HG03432 (cell line): ENCODE measurements around the gene TAS1R1.
A peak's percentile ranks its signal among the peaks of the same experiment; 100 is the strongest.

Experiments
- ATAC-seq: cut with Tn5 transposase; IDR thresholded peaks from one replicate; pipeline ENCODE4 v1.9.1; 2021; ENCODE audit warnings: mild to moderate bottlenecking, moderate library complexity; ENCODE audit not compliant: unreplicated experiment

Gene TAS1R1

DNA sequence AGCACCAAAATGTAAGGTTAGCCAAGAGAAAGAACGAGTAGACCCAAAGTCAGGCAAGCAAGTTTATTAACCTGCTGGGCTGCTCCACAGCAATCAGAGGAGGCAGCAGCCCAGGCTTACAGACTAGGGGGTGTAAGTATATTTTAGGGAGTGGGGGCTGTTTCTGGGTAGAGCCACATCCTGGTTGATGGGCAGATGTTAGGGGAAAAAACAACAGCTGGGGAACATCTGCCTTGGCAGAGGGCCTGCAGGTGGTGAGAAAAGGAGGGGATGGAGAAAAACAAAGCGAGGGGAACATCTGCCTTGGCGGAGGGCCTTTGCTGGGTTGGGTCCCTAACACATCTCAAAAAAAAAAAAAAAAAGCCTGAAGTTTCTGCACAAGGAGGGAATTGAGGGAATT is 15.0 kb downstream of the TAS1R1 start:
- no peak for ATAC-seq

- ATAC-seq = no peak
Observed at GRCh38 chr1:6570987-6571386, 15.9 kb downstream of the TAS1R1 start.

DNA sequence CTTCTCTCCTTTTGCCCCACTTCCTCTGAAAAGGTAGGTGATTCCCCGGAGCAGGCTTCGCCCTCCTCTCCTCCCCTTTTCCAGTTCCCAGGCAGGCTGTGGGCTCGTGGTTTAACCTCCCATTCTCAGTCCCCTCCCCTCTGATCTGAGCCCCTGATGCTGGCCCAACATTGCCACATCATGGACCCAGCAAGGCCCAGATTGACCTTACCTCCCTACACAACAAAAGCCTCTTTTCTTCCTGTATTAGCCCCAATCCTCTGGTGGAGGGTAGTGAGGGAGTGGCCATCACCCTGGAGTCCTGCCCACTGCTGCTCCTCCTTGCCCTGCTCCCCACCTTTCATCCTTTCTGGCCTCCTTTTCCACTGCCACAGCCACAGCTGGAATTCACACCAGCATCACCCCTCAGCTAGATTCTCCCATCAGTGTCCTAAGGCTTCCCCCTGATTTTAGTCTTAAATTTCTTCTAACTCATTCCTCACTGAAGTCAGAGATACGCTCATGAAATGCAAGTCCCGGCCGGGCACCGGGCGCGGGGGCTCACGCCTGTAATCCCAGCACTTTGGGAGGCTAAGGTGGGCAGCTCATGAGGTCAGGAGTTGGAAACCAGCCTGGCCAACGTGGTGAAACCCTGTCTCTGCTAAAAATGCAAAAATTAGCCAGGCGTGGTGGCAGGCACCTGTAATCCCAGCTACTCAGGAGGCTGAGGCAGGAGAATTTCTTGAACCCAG is 17.7 kb downstream of the TAS1R1 start:
- ATAC-seq = no peak

- ATAC-seq = no peak
Observed at GRCh38 chr1:6574025-6574620, 19.0 kb downstream of the TAS1R1 start.

DNA sequence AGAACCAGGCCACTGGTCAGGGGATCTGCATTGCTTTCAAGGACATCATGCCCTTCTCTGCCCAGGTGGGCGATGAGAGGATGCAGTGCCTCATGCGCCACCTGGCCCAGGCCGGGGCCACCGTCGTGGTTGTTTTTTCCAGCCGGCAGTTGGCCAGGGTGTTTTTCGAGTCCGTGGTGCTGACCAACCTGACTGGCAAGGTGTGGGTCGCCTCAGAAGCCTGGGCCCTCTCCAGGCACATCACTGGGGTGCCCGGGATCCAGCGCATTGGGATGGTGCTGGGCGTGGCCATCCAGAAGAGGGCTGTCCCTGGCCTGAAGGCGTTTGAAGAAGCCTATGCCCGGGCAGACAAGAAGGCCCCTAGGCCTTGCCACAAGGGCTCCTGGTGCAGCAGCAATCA is 19.7 kb downstream of the TAS1R1 start:
- no peak for ATAC-seq

DNA sequence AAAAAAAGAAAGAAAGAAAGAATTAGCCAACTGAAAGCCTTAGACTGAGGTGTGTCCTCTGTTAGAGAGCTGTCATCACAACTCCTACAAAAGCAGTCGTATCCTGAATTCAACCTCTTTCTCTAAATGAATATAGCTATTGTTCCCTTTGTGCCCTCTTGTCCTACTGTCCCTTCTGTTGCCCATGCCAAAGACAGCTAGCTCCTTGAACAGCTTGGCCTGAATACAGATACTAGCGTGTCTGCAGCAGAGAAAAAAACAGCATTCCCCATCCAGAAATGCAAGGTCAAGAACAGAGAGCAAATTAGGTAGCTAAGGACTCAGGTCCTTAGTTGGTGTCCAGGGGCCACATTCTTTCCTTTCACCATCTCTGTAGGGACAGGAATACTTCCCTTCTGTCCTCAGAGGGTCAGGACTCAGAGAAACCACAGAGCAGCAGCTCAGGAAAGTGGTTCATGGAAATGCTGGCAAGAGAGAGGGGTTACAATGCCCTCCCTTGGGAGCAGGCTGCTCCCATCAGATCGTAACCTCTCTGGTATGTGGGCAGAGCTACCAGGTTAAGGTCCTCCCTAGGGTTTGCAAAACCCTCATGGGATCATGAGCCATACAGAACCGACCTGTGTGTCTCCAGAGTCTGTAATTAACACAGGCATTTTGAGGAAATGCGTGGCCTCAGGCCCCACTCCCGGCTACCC is 22.9 kb downstream of the TAS1R1 start:
- no peak for ATAC-seq

- no peak for ATAC-seq
Observed at GRCh38 chr1:6578624-6579373, 23.7 kb downstream of the TAS1R1 start.

- ATAC-seq = peak; percentile 96
Observed at GRCh38 chr1:6579374-6580118, 24.4 kb downstream of the TAS1R1 start, which contains the start of gene ZBTB48. Gene ZBTB48 (plus strand): TSS chr1:6579994. CDS start chr1:6580610, 616 bp downstream.

DNA sequence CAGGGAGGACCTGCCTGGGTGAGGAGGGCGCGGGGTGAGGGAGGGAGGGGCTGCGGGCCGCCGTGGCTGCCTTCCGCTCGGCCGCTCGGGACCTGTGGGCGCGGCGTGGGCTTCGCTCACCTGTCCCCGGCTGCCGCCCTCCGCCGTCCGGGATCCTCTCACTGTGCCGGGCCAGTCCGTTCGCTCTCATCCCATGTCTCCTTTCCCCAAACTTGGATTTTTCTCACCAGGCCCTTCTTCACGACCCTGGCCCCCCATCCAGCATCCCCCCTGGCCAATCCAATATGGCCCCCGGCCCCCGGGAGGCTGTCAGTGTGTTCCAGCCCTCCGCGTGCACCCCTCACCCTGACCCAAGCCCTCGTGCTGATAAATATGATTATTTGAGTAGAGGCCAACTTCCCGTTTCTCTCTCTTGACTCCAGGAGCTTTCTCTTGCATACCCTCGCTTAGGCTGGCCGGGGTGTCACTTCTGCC is 25.0 kb downstream of the TAS1R1 start:
- no peak for ATAC-seq

DNA sequence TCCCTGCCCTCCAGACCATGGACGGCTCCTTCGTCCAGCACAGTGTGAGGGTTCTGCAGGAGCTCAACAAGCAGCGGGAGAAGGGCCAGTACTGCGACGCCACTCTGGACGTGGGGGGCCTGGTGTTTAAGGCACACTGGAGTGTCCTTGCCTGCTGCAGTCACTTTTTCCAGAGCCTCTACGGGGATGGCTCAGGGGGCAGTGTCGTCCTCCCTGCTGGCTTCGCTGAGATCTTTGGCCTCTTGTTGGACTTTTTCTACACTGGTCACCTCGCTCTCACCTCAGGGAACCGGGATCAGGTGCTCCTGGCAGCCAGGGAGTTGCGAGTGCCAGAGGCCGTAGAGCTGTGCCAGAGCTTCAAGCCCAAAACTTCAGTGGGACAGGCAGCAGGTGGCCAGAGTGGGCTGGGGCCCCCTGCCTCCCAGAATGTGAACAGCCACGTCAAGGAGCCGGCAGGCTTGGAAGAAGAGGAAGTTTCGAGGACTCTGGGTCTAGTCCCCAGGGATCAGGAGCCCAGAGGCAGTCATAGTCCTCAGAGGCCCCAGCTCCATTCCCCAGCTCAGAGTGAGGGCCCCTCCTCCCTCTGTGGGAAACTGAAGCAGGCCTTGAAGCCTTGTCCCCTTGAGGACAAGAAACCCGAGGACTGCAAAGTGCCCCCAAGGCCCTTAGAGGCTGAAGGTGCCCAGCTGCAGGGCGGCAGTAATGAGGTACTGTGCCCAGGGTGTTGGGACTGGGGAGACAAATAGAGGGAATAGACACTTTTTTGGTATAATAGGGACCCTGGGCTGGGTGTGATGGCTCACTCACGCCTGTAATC is 25.7 kb downstream of the TAS1R1 start:
- ATAC-seq = no peak

DNA sequence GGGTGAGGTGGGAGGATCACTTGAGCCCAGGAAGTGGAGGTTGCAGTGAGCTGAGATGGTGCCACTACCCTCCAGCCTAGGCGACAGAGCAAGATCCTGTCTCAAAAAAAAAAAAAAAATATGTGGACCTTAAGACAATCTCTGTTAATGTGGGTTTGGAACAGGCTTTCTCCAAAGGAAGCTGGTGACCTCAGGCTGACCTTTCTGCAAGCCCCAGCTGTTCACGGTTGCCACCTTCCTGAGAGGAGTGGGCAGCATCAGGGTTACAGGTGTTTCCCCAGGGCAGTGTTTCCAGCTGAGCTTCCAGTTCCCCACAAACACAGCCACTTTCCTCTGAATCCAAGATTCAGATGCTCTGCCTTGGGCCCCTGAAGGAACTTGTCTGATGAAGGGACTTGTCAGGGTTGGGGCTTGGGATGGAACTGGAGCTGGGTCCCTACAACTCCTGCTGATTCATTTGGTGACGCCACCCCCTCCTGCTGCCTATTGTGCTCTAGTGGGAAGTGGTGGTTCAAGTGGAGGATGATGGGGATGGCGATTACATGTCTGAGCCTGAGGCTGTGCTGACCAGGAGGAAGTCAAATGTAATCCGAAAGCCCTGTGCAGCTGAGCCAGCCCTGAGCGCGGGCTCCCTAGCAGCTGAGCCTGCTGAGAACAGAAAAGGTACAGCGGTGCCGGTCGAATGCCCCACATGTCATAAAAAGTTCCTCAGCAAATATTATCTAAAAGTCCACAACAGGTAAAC is 26.6 kb downstream of the TAS1R1 start:
- no peak for ATAC-seq

DNA sequence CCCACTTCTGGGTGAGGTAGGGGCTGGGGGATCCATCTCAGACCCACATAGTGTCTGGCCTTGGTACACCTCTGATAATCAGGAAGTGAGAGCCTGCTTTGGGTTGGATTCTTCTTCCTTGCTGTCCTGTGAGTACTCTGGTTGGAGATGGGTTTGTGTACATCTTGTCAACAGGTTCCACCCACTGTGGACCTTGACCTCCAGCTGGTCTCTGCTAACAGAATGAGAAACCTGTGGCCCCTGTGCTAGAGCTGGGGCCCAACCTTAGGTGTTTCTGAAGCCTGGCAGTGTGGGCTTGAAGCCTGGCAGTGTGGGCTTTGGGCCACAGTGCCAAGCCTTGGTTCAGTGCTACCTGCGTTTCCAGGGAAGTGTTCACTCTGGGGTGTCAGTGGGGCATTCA is 27.3 kb downstream of the TAS1R1 start:
- ATAC-seq = no peak

DNA sequence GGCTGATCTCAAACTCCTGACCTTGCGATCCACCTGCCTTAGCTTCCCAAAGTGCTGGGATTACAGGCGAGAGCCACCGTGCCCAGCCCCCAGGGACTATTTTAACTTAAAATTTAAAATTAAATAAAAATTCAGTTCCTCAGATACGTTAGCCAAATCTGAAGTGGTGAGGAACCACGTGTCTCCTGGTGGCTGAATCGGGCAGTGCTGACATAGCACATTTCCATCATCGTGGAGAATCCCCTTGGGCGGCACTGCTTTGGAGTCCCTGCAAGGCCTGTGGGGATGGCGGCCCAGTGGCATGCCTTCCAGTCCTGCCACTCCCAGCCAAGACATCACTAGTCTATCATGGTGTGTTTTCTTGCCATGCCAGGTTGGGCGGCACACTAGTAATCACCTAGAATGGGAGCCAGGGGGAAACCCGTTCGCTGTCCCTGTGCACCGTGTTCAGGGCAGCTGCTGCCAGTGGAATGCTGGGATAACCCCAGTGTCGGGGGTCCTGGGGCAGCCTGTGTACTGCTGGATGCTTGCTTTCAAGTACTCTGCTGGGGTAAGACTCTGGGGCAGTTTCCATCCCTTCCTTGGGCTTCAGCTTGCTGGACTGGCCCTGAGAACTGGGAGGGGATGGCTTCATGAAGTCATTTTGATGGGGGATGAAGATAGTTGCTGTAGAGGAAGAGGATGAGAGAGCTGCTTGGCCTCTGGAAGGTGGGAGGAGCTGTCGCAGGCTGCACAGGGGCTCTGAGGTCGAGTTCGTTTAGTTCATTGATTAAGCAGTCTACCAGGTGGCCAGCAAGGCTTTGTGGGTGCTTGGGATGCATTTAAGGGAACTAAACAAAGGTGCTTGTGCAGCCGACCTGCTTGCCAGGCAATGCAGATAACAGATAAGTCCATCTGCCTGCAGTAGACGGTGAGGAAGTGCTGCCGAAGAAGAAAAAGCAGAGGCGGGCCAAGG is 29.3 kb downstream of the TAS1R1 start:
- ATAC-seq = no peak

- no peak for ATAC-seq
Observed at GRCh38 chr1:6585081-6585722, 30.1 kb downstream of the TAS1R1 start.

DNA sequence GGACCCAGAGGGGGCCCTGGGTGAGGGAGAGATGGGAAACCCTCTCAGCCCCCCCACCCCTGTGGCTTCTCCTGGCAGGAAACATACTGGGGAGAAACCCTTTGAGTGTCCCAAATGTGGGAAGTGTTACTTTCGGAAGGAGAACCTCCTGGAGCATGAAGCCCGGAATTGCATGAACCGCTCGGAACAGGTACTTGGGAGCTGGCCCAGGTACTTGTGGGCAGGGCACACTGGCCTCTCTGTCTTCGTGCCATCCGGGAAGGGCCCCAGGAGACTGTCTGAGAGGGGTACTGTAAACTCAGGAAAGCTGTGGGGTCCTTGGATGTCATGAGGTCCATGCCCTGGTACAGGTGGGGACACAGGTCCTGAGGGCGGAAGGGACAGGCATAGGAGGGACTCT is 30.7 kb downstream of the TAS1R1 start:
- no peak for ATAC-seq

GRCh38 chr1:6586404-6586816 is 31.3 kb downstream of the TAS1R1 start:
- ATAC-seq = no peak

DNA sequence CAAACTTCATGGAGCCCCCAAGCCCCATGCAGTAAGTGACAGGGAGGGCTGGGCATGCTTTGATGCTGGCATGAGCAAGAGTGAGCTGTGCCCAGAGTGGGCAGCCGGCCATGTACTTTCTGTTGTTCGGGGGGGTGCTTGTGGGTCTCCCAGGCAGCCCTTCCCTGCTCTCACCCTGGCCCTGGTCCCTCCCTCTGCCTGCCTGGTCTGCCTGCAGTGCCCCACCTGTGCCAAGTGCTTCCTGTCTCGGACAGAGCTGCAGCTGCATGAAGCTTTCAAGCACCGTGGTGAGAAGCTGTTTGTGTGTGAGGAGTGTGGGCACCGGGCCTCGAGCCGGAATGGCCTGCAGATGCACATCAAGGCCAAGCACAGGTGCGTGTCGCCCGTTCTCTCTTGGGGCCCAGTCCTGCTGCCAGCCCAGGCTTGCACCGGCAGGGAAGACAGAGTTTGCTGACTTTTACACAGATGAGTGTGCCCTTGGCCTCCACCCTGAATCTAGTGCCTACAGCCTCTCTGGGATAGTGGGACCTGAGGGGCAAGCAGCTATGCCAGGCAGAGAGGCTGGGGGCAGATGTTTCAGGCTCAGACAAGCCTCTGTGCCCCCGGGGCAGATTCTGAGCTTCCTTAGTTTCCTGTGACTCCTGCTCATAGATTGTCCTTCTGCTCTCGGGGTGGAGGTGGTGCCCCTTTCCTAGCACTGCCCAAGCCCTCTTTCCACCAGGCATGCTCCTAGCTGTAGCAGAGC is 32.3 kb downstream of the TAS1R1 start:
- no peak for ATAC-seq
